ENCODE results near the gene ARCN1. TPM values are rescaled to one million over a fixed set of nuclear protein-coding genes. Genes with fewer than 3 reads are reported as not detected.
A peak's percentile ranks its signal among the peaks of the same experiment; 100 is the strongest.
"Not testable (repeated sequence)": the region's sequence is repeated elsewhere in the genome, so short reads cannot be mapped to it uniquely, and the experiment has no call there.

ARCN1 gene
- total RNA-seq, 1 donor from 2014 or later: 91.3 TPM

DNA sequence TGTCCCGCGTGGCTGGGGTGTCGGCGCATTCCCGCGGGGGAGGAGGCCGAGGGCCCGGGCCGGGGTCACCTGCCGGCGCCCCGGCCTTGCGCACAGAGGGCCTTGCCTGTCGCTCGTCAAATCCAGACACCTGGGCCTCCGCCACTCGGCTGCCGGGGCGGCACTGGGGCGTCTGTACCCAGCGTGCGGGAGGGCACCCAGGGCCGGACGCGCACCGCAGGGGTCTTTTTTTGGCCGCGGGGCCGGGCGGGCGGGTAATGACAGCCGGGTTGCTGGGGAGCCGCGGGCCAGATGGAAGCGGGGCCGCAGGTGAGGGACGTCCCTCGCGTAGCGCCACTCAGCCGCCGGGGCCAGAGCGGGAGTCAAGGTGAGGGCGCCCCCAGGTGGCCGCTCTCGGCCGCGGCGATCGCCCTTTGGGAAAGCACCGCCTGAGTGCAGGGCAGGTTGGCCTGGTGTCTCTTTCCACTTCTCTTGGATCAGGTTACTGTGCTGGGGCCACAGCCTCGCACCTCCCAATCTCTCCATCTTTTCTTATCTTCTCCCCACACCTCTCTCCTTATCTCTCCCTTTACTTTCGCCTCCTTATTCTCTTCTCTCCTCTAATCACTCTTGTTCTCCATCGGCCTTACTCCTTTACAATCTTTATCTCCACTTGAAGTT is 38.7 kb downstream of the ARCN1 start:
- DNase-seq (peak; percentile 83), ATAC-seq (ENCODE audit: low read depth) (peak; percentile 59)
- intact Hi-C loops (cut with micrococcal nuclease): loop anchor here (1.0 kb wide), 3 partner anchors 16 to 466 kb away; partner anchors contain the start of gene ARCN1
- Mint-ChIP-seq H3K27me3 (peaks cover 35% of the 10 kb centered on the region), H3K9me3 (no peaks in the 10 kb centered on the region), H3K27ac (no peak overlapping the region), H3K36me3 (ENCODE audit: low read depth) (no peaks in the 10 kb centered on the region), H3K4me1 (peaks cover 26% of the 10 kb centered on the region), H3K4me3 (peak overlapping the region; percentile 79)
- POLR2A ChIA-PET: no interaction called here
- TF ChIP-seq, protein P1, sequence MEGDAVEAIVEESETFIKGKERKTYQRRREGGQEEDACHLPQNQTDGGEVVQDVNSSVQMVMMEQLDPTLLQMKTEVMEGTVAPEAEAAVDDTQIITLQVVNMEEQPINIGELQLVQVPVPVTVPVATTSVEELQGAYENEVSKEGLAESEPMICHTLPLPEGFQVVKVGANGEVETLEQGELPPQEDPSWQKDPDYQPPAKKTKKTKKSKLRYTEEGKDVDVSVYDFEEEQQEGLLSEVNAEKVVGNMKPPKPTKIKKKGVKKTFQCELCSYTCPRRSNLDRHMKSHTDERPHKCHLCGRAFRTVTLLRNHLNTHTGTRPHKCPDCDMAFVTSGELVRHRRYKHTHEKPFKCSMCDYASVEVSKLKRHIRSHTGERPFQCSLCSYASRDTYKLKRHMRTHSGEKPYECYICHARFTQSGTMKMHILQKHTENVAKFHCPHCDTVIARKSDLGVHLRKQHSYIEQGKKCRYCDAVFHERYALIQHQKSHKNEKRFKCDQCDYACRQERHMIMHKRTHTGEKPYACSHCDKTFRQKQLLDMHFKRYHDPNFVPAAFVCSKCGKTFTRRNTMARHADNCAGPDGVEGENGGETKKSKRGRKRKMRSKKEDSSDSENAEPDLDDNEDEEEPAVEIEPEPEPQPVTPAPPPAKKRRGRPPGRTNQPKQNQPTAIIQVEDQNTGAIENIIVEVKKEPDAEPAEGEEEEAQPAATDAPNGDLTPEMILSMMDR (IDR thresholded peaks at IDR 0.05): peak; percentile 46
- CTCF ChIA-PET: interaction anchor here (3.0 kb wide), 1 partner anchor 16 kb away, joined by 12 read pairs; no protein-coding TSS in a partner anchor

GRCh38 chr11:118611433-118611795 is 39.2 kb downstream of the ARCN1 start:
- peaks cover 35% of the 10 kb centered on the region for H3K27me3 Mint-ChIP-seq
- ATAC-seq (ENCODE audit: low read depth); H3K27ac Mint-ChIP-seq; H3K9me3 Mint-ChIP-seq; POLR2A ChIA-PET; H3K36me3 Mint-ChIP-seq (ENCODE audit: low read depth); DNase-seq: not testable (repeated sequence)
- peak overlapping the region; percentile 79 for H3K4me3 Mint-ChIP-seq
- intact Hi-C loops (cut with micrococcal nuclease): loop anchor here (1.0 kb wide), 2 partner anchors 16 to 466 kb away; no protein-coding TSS in a partner anchor
- CTCF ChIA-PET: interaction anchor here (1.0 to 3.0 kb wide), 2 partner anchors 12 to 17 kb away, joined by 3 to 12 read pairs; no protein-coding TSS in a partner anchor
- peaks cover 26% of the 10 kb centered on the region for H3K4me1 Mint-ChIP-seq

- Mint-ChIP-seq H3K4me3 (no peak overlapping the region), H3K27ac (no peak overlapping the region), H3K36me3 (ENCODE audit: low read depth) (no peaks in the 10 kb centered on the region), H3K9me3 (no peaks in the 10 kb centered on the region), H3K27me3 (peaks cover 35% of the 10 kb centered on the region), H3K4me1 (peaks cover 22% of the 10 kb centered on the region)
- POLR2A ChIA-PET: interaction anchor here (0.5 to 0.9 kb wide), 4 partner anchors 11 to 454 kb away, joined by 3 to 9 read pairs (median 4); no protein-coding TSS in a partner anchor
- intact Hi-C loops (cut with micrococcal nuclease): no loop called here
- CTCF ChIA-PET: interaction anchor here (1.0 to 3.0 kb wide), 4 partner anchors 10 to 238 kb away, joined by 3 to 12 read pairs (median 3); no protein-coding TSS in a partner anchor
- no peak for ATAC-seq (ENCODE audit: low read depth)
- TF ChIP-seq, protein P1 (IDR thresholded peaks at IDR 0.05): no peak
- no peak for DNase-seq
Observed at GRCh38 chr11:118612378-118612777, 40.2 kb downstream of the ARCN1 start.

DNA sequence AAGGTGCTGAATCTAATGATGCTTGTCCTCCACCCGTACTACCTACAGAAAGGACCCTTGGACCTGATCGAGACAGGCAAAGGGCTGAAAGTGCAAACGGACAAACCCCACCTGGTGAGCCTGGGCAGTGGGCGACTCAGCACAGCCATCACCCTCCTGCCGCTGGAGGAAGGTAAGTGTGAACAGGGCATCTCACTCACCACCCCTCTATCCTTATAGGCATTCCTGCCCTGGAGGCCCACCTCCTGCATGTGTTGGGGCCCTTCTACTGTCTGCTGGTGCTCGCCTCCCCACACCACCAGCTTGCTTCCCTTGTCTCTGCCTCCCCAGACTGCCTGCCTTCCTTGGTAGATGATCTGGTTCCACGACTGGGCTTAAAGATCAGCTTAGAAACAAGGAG is 42.3 kb downstream of the ARCN1 start:
- H3K36me3 Mint-ChIP-seq (ENCODE audit: low read depth): no peaks in the 10 kb centered on the region

DNA sequence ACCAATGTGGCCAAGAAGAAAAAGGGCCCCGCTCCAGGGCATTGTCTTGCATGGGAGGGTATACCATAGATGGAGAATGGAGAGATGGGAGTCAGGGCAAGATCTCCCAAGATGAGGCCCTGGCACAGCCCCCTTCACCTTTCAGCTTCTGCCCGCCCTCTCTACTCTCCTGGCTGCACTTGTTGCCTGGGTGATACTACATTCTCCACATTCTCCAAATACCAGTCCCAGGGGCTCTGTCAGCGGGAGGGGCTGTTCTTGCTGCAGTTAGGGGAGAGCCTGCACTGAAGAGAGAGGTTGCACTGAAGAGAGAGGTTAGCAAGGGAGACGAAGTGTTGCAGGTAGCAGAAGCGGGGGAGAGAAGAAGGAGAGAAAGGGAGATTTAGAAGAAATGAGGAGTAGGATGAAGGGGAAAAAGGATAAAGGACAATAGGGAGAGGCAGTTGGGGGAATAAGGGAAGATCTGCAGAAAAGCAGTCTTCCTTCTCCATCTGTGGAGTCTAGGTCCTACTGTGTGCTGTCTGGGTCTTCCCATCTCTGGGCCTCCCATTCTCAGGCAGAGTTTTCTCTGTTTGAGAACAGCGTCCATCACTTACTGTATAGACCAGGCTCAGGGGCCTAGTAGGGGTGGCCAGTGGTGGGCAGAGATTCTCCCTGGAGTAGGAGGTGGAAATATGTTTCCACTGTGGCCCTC is 43.2 kb downstream of the ARCN1 start:
- intact Hi-C loops (cut with micrococcal nuclease): no loop called here
- TF ChIP-seq, protein P1 (IDR thresholded peaks at IDR 0.05): no peak
- CTCF ChIA-PET: no interaction called here
- DNase-seq (no peak), ATAC-seq (ENCODE audit: low read depth) (no peak)
- Mint-ChIP-seq H3K27ac (no peak overlapping the region), H3K27me3 (peaks cover 32% of the 10 kb centered on the region), H3K9me3 (no peaks in the 10 kb centered on the region), H3K4me3 (no peak overlapping the region), H3K36me3 (ENCODE audit: low read depth) (no peaks in the 10 kb centered on the region), H3K4me1 (peaks cover 5% of the 10 kb centered on the region)
- POLR2A ChIA-PET: no interaction called here

More for the DNA sequence above, 42.3 kb downstream of the ARCN1 start:
- intact Hi-C loops (cut with micrococcal nuclease): no loop called here
- Mint-ChIP-seq H3K4me1 (peaks cover 11% of the 10 kb centered on the region), H3K27me3 (peaks cover 30% of the 10 kb centered on the region), H3K4me3 (no peak overlapping the region), H3K27ac (no peak overlapping the region), H3K9me3 (no peaks in the 10 kb centered on the region)
- TF ChIP-seq, protein P1 (IDR thresholded peaks at IDR 0.05): no peak
- ChIA-PET POLR2A (no interaction called here), CTCF (no interaction called here)
- DNase-seq: no peak
- ATAC-seq (ENCODE audit: low read depth): no peak

All from activated B cell treated with CpG ODN at 0.5 μM for 24 hours (primary cell).